Measurements from ENCODE around the gene NKRF.

GRCh38 chrX:119573840-119574393 is 32.3 kb downstream of the NKRF start:
- TF ChIP-seq EP300 (IDR thresholded peaks at IDR 0.05) (no peak), POLR2A (IDR thresholded peaks at IDR 0.05) (no peak), POLR2AphosphoS5 (IDR thresholded peaks at IDR 0.05) (no peak)
- TF ChIP-seq, protein P1, sequence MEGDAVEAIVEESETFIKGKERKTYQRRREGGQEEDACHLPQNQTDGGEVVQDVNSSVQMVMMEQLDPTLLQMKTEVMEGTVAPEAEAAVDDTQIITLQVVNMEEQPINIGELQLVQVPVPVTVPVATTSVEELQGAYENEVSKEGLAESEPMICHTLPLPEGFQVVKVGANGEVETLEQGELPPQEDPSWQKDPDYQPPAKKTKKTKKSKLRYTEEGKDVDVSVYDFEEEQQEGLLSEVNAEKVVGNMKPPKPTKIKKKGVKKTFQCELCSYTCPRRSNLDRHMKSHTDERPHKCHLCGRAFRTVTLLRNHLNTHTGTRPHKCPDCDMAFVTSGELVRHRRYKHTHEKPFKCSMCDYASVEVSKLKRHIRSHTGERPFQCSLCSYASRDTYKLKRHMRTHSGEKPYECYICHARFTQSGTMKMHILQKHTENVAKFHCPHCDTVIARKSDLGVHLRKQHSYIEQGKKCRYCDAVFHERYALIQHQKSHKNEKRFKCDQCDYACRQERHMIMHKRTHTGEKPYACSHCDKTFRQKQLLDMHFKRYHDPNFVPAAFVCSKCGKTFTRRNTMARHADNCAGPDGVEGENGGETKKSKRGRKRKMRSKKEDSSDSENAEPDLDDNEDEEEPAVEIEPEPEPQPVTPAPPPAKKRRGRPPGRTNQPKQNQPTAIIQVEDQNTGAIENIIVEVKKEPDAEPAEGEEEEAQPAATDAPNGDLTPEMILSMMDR (IDR thresholded peaks at IDR 0.05): no peak

Measured in upper lobe of left lung (tissue), 4 donors.